Measurements from ENCODE around the gene GTF3C2. TPM values are rescaled to one million over a fixed set of nuclear protein-coding genes. Genes with fewer than 3 reads are reported as not detected.

Gene GTF3C2
- total and polyA plus RNA-seq, 2 of the 4 experiments (the other 2 are of a cell fraction), result 25.5 to 36.9 TPM

GRCh38 chr2:27390822-27391679 is 34.5 kb upstream of the GTF3C2 start:
- Histone ChIP-seq H2BK15ac (ENCODE audit: low read depth, low read length) (no peak overlapping the region), H3K56ac (ENCODE audit: extremely low read depth, insufficient read depth, low read length) (no peak overlapping the region), H3K23ac (ENCODE audit: low read depth, low read length) (no peak overlapping the region), H3K9ac (ENCODE audit: low read depth, low read length) (no peak overlapping the region), H4K91ac (ENCODE audit: insufficient read depth, low read depth, low read length) (no peak overlapping the region), H2AK9ac (replicated peaks; ENCODE audit: low read depth, low read length, poor library complexity) (no peak overlapping the region), H2BK120ac (ENCODE audit: low read depth, low read length) (no peak overlapping the region), H4K5ac (ENCODE audit: low read depth, low read length) (no peak overlapping the region), H3K4me1 (ENCODE audit: control insufficient read depth, insufficient read depth, low read length) (no peaks in the 10 kb centered on the region), H3K27me3 (ENCODE audit: control insufficient read depth, insufficient read depth, low read length) (no peaks in the 10 kb centered on the region), H3K4me2 (ENCODE audit: low read depth, low read length) (no peak overlapping the region), H4K20me1 (ENCODE audit: insufficient read depth, low read length) (peaks cover 26% of the 10 kb centered on the region), H3K9me3 (ENCODE audit: control insufficient read depth, insufficient read depth, low read length) (no peaks in the 10 kb centered on the region), H3K36me3 (ENCODE audit: control insufficient read depth, insufficient read depth, low read length) (peaks cover 4% of the 10 kb centered on the region), H4K8ac (ENCODE audit: low read depth in 2 of 2, low read length in 2 of 2) (no peak overlapping the region), H3K4ac (ENCODE audit: low read depth, low read length) (no peak overlapping the region), H3K27ac (ENCODE audit: insufficient read depth, low read length) (no peak overlapping the region), H3K79me1 (ENCODE audit: low read depth in 1 of 2, low read length in 2 of 2) (peaks cover 29 to 62% of the 10 kb centered on the region in 2 experiments), H3K18ac (ENCODE audit: low read depth, low read length) (no peak overlapping the region), H2BK5ac (ENCODE audit: low read depth, low read length, poor library complexity, severe bottlenecking) (no peak overlapping the region), H2BK20ac (ENCODE audit: low read depth, low read length) (no peak overlapping the region), H2AFZ (replicated peaks; ENCODE audit: low read length, poor library complexity) (no peak overlapping the region), H3K9me1 (ENCODE audit: insufficient read depth, low read length) (peaks cover under 1% of the 10 kb centered on the region; the same call in 1 of the 2 replicates), H2AK5ac (ENCODE audit: low read depth, low read length) (no peak overlapping the region), H3K4me3 (ENCODE audit: insufficient read depth, low read depth, low read length) (no peak overlapping the region), H3K14ac (replicated peaks; ENCODE audit: low read depth, low read length) (no peak overlapping the region)
- DNase-seq (no peak), ATAC-seq (ENCODE audit: low read depth) (no peak)
- in situ Hi-C loops (cut with MboI; ENCODE audit: low sequenced_read_pairs) (no loop called here), intact Hi-C loops (cut with micrococcal nuclease) (no loop called here), dilution Hi-C loops (cut with HindIII; ENCODE audit: low sequenced_read_pairs, unreplicated experiment) (no loop called here)
- no CpG with 5 or more reads among the region's 9 CpGs for WGBS, 2 experiments (ENCODE audit: extremely low coverage in 2 of 2, insufficient read length in 1 of 2)
- TF ChIP-seq, protein P1, sequence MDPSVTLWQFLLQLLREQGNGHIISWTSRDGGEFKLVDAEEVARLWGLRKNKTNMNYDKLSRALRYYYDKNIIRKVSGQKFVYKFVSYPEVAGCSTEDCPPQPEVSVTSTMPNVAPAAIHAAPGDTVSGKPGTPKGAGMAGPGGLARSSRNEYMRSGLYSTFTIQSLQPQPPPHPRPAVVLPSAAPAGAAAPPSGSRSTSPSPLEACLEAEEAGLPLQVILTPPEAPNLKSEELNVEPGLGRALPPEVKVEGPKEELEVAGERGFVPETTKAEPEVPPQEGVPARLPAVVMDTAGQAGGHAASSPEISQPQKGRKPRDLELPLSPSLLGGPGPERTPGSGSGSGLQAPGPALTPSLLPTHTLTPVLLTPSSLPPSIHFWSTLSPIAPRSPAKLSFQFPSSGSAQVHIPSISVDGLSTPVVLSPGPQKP (IDR thresholded peaks at IDR 0.05; ENCODE audit: borderline replicate concordance, low read depth, low read length), result no peak
- no peak for TF ChIP-seq MAFK (IDR thresholded peaks at IDR 0.05; ENCODE audit: low read depth, low read length)
- no peak for TF ChIP-seq SMC3 (IDR thresholded peaks at IDR 0.05; ENCODE audit: low read depth, low read length)
- TF ChIP-seq USF2 (IDR thresholded peaks at IDR 0.05; ENCODE audit: low read depth, low read length), result no peak
- TF ChIP-seq POLR2A (IDR thresholded peaks at IDR 0.05; ENCODE audit: low read depth, low read length), result no peak
- TF ChIP-seq RCOR1 (IDR thresholded peaks at IDR 0.05; ENCODE audit: insufficient replicate concordance, low read length), result no peak
- TF ChIP-seq BHLHE40 (IDR thresholded peaks at IDR 0.05; ENCODE audit: low read depth, low read length), result no peak
- TF ChIP-seq NFE2L2 (IDR thresholded peaks at IDR 0.05; ENCODE audit: low read depth, low read length), result no peak
- TF ChIP-seq MXI1 (IDR thresholded peaks at IDR 0.05; ENCODE audit: borderline replicate concordance, low read depth, low read length), result no peak
- POLR2A ChIA-PET (ENCODE audit: unreplicated experiment), result no interaction called here
- no TSS peak for BruUV-seq (replicated peaks)
- CTCF ChIA-PET, result interaction anchor here (0.5 kb wide), 1 partner anchor 17 kb away, joined by 3 read pairs; no protein-coding TSS in a partner anchor

Measured in IMR-90 (cell line).